Measurements from ENCODE around the gene TRIM24.

Gene TRIM24

GRCh38 chr7:138626846-138627245 lies 166.8 kb downstream of the TRIM24 start:
- DNase-seq: no peak

GRCh38 chr7:138627361-138627760 lies 167.3 kb downstream of the TRIM24 start:
- no peak for DNase-seq

GRCh38 chr7:138630059-138630610 lies 170.1 kb downstream of the TRIM24 start:
- DNase-seq: no peak

GRCh38 chr7:138632384-138632783 lies 172.3 kb downstream of the TRIM24 start:
- no peak for DNase-seq

- DNase-seq: no peak
Observed at GRCh38 chr7:138632826-138633602, 173.0 kb downstream of the TRIM24 start.

All from fibroblast of skin of scalp (primary cell).